ENCODE results near the gene RC3H1.

DNA sequence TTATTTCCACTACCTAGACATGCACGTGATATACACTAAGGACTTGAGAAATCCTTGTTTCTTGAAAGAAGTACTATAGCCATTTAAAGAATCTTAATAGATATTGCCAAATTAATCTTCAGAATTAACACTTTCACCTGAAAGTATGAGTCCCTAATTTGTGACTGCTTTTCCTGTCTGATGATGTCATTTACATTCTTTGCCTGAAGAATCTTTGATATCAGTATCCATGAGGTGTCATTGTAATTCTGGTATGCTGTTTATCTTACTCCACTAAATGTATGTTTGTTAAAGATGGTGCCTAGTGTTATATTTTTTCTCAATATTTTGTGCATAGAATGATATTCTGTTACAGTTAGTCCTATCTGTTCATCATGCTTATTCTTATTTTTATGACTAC is 48.5 kb upstream of the RC3H1 start:
- TF ChIP-seq, protein P1, sequence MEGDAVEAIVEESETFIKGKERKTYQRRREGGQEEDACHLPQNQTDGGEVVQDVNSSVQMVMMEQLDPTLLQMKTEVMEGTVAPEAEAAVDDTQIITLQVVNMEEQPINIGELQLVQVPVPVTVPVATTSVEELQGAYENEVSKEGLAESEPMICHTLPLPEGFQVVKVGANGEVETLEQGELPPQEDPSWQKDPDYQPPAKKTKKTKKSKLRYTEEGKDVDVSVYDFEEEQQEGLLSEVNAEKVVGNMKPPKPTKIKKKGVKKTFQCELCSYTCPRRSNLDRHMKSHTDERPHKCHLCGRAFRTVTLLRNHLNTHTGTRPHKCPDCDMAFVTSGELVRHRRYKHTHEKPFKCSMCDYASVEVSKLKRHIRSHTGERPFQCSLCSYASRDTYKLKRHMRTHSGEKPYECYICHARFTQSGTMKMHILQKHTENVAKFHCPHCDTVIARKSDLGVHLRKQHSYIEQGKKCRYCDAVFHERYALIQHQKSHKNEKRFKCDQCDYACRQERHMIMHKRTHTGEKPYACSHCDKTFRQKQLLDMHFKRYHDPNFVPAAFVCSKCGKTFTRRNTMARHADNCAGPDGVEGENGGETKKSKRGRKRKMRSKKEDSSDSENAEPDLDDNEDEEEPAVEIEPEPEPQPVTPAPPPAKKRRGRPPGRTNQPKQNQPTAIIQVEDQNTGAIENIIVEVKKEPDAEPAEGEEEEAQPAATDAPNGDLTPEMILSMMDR (IDR thresholded peaks at IDR 0.05): no peak
- no peak for TF ChIP-seq POLR2A (IDR thresholded peaks at IDR 0.05)
